Putamen (tissue), 1 donor: Measurements from ENCODE around the gene CADPS2.
"Not testable (repeated sequence)": the region's sequence is repeated elsewhere in the genome, so short reads cannot be mapped to it uniquely, and the experiment has no call there.

ENCODE experiments used
- DNase-seq: peaks from one replicate; pipeline ENCODE4 v3.0.0-alpha.2; 2016; ENCODE audit warnings: low spot score

Gene CADPS2

GRCh38 chr7:122289426-122289825 lies 596.8 kb downstream of the CADPS2 start:
- no peak for DNase-seq

GRCh38 chr7:122284608-122285007 lies 601.7 kb downstream of the CADPS2 start:
- not testable (repeated sequence) for DNase-seq

- DNase-seq, result no peak
These were observed 613.1 kb downstream of the CADPS2 start for GRCh38 chr7:122273117-122273516.

- DNase-seq, result no peak
These were observed 617.0 kb downstream of the CADPS2 start for GRCh38 chr7:122269241-122269640.
